ENCODE data around the gene SEPSECS. TPM values are rescaled to one million over a fixed set of nuclear protein-coding genes. Genes with fewer than 3 reads are reported as not detected.

The SEPSECS gene
- polyA plus RNA-seq, 1 donor from 2014 or later: 6.5 TPM

DNA sequence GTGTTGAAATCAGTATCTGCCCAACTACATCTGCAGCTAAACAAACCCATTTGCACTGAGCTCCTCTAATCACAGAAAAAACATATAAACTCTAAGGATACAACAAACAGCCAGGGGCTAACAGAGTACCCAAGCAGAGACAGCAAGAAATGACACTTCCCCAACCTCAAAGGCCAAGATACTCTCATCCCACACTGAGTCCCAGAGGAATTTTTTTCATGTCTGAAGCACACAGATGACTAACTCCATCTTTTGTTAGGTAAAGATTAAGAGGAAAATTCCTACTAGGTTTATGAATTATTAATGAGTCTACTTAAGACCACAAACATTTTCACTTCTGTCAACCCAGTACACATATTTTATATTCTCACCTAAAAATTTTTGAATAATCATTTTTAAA is 31.6 kb downstream of the SEPSECS start:
- H3F3A ChIP-seq (ENCODE audit: insufficient read depth, low read length, poor library complexity, severe bottlenecking): no peaks in the 10 kb centered on the region
- no peaks in the 10 kb centered on the region for H3K9me3 ChIP-seq (ENCODE audit: low read length)
- H3K4me2 ChIP-seq (ENCODE audit: low read length): no peak overlapping the region
- H3K27me3 ChIP-seq (ENCODE audit: insufficient read depth, low read depth, low read length): no peaks in the 10 kb centered on the region
- no peaks in the 10 kb centered on the region for H3K9me2 ChIP-seq (ENCODE audit: insufficient read depth, low read length)
- TF ChIP-seq, protein P1, sequence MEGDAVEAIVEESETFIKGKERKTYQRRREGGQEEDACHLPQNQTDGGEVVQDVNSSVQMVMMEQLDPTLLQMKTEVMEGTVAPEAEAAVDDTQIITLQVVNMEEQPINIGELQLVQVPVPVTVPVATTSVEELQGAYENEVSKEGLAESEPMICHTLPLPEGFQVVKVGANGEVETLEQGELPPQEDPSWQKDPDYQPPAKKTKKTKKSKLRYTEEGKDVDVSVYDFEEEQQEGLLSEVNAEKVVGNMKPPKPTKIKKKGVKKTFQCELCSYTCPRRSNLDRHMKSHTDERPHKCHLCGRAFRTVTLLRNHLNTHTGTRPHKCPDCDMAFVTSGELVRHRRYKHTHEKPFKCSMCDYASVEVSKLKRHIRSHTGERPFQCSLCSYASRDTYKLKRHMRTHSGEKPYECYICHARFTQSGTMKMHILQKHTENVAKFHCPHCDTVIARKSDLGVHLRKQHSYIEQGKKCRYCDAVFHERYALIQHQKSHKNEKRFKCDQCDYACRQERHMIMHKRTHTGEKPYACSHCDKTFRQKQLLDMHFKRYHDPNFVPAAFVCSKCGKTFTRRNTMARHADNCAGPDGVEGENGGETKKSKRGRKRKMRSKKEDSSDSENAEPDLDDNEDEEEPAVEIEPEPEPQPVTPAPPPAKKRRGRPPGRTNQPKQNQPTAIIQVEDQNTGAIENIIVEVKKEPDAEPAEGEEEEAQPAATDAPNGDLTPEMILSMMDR (IDR thresholded peaks at IDR 0.05; ENCODE audit: poor library complexity, severe bottlenecking): no peak
- TF ChIP-seq RAD21 (conservative IDR thresholded peaks at IDR 0.05) (no peak), EZH2 (IDR thresholded peaks at IDR 0.05; ENCODE audit: borderline replicate concordance, insufficient read depth, low read length, poor library complexity, severe bottlenecking) (no peak), EP300 (conservative IDR thresholded peaks at IDR 0.05; ENCODE audit: poor library complexity, severe bottlenecking) (no peak), MXI1 (conservative IDR thresholded peaks at IDR 0.05; ENCODE audit: poor library complexity, severe bottlenecking) (no peak), SMC3 (conservative IDR thresholded peaks at IDR 0.05; ENCODE audit: poor library complexity) (no peak), POLR2AphosphoS5 (IDR thresholded peaks at IDR 0.05) (no peak), REST (IDR thresholded peaks at IDR 0.05; ENCODE audit: borderline replicate concordance) (no peak), TAF1 (IDR thresholded peaks at IDR 0.05; ENCODE audit: low read depth) (no peak)
- no peak overlapping the region for H3K9ac ChIP-seq (ENCODE audit: low read length)
- no peak overlapping the region for H2AFZ ChIP-seq (ENCODE audit: low read depth, low read length)
- H3K27ac ChIP-seq (ENCODE audit: low read length): no peak overlapping the region
- no peaks in the 10 kb centered on the region for H3K79me2 ChIP-seq (replicated peaks; ENCODE audit: insufficient read depth, low read length)
- H3K4me3 ChIP-seq (ENCODE audit: low read length): no peak overlapping the region
- H3K36me3 ChIP-seq (ENCODE audit: insufficient read depth, low read length): no peaks in the 10 kb centered on the region
- no peaks in the 10 kb centered on the region for H4K20me1 ChIP-seq (ENCODE audit: insufficient read depth)

GRCh38 chr4:25123236-25123635 is 37.0 kb downstream of the SEPSECS start:
- no peaks in the 10 kb centered on the region for H3K9me3 ChIP-seq (ENCODE audit: low read length)
- no peaks in the 10 kb centered on the region for H3K79me2 ChIP-seq (replicated peaks; ENCODE audit: insufficient read depth, low read length)
- TF ChIP-seq TAF1 (IDR thresholded peaks at IDR 0.05; ENCODE audit: low read depth) (no peak), EP300 (conservative IDR thresholded peaks at IDR 0.05; ENCODE audit: poor library complexity, severe bottlenecking) (no peak), RAD21 (conservative IDR thresholded peaks at IDR 0.05) (no peak)

More at GRCh38 chr4:25123236-25123635, 37.0 kb downstream of the SEPSECS start:
- Histone ChIP-seq H2AFZ (ENCODE audit: low read depth, low read length) (no peak overlapping the region), H3K4me3 (ENCODE audit: low read length) (no peak overlapping the region), H3K27ac (ENCODE audit: low read length) (no peak overlapping the region), H3F3A (ENCODE audit: insufficient read depth, low read length, poor library complexity, severe bottlenecking) (no peaks in the 10 kb centered on the region), H3K9ac (ENCODE audit: low read length) (no peak overlapping the region), H3K9me2 (ENCODE audit: insufficient read depth, low read length) (no peaks in the 10 kb centered on the region), H3K4me2 (ENCODE audit: low read length) (no peak overlapping the region), H3K27me3 (ENCODE audit: insufficient read depth, low read depth, low read length) (no peaks in the 10 kb centered on the region), H3K36me3 (ENCODE audit: insufficient read depth, low read length) (no peaks in the 10 kb centered on the region), H4K20me1 (ENCODE audit: insufficient read depth) (no peaks in the 10 kb centered on the region)
